Fibroblast of lung (primary cell): ENCODE data around the gene EHMT1. TPM values are rescaled to one million over a fixed set of nuclear protein-coding genes. Genes with fewer than 3 reads are reported as not detected.

ENCODE experiments used
- DNase-seq, 2 donors: peaks; one replicate each; pipeline versions ENCODE4 v3.0.0 to v3.0.0-alpha.2; 2010; ENCODE audit warnings: low read depth in 2 of 2
- H2AFZ ChIP-seq: 2 replicates; pipeline ENCODE4 v1.5.1; 2012; ENCODE audit warnings: low read length, control low read depth, inconsistent platforms
- H3K27ac ChIP-seq: 2 replicates; pipeline ENCODE4 v1.5.1; 2011; ENCODE audit warnings: low read length, control low read depth; ENCODE audit not compliant: insufficient read depth
- H3K27me3 ChIP-seq: 2 replicates; pipeline ENCODE4 v1.5.1; 2011; ENCODE audit warnings: mild to moderate bottlenecking, low read length; ENCODE audit not compliant: control insufficient read depth, insufficient read depth
- H3K36me3 ChIP-seq: 2 replicates; pipeline ENCODE4 v1.5.1; 2011; ENCODE audit warnings: low read length; ENCODE audit not compliant: control insufficient read depth, insufficient read depth
- H3K4me1 ChIP-seq: 2 replicates; pipeline ENCODE4 v1.5.1; 2011; ENCODE audit warnings: low read length; ENCODE audit not compliant: control insufficient read depth, insufficient read depth; ENCODE audit errors: extremely low read depth
- H3K4me2 ChIP-seq: 2 replicates; pipeline ENCODE4 v1.5.1; 2011; ENCODE audit warnings: low read length, control low read depth; ENCODE audit not compliant: insufficient read depth; ENCODE audit errors: extremely low read depth
- H3K4me3 ChIP-seq, 4 experiments: fragments of 200-600 bp in 1 of 4; sonication (generic) in 1 of 4; replicated peaks in 1 of 4; 2 replicates each; pipeline ENCODE4 v1.5.1; 2011 to 2016; ENCODE audit warnings: low read length in 4 of 4, low read depth in 3 of 4, mild to moderate bottlenecking in 3 of 4, control low read depth in 2 of 4, inconsistent platforms in 1 of 4, mixed read lengths in 1 of 4; ENCODE audit not compliant: insufficient read depth in 1 of 4; ENCODE audit errors: control extremely low read depth in 1 of 4
- H3K79me2 ChIP-seq: 2 replicates; pipeline ENCODE4 v1.5.1; 2012; ENCODE audit warnings: mild to moderate bottlenecking, low read length, inconsistent platforms; ENCODE audit not compliant: control insufficient read depth, insufficient read depth
- H3K9ac ChIP-seq: 2 replicates; pipeline ENCODE4 v1.5.1; 2011; ENCODE audit warnings: mild to moderate bottlenecking, low read length, control low read depth; ENCODE audit not compliant: insufficient read depth
- H3K9me3 ChIP-seq: 2 replicates; pipeline ENCODE4 v1.5.1; 2012; ENCODE audit warnings: low read depth, low read length; ENCODE audit not compliant: control insufficient read depth, insufficient read depth
- H4K20me1 ChIP-seq: 2 replicates; pipeline ENCODE4 v1.5.1; 2011; ENCODE audit warnings: low read length; ENCODE audit not compliant: control insufficient read depth, insufficient read depth; ENCODE audit errors: extremely low read depth
- EZH2 ChIP-seq: IDR thresholded peaks from 2 replicates; pipeline ENCODE4 v1.5.1; 2012; ENCODE audit warnings: low read length, control low read depth, mild to moderate bottlenecking; ENCODE audit errors: missing control alignments
- polyA plus RNA-seq, 2 donors: library from polyadenylated mRNA; depleted of rRNA in 1 of 2; stranded (reverse) in 1 of 2; unstranded in 1 of 2; fragments of >200 nt; gene quantifications; 2 replicates each; pipeline ENCODE4 v1.2.1, GENCODE V29; 2011 to 2012; ENCODE audit warnings: missing spikeins in 1 of 2
- total RNA-seq: library from RNA; depleted of rRNA; stranded (reverse); fragments of >200 nt; gene quantifications from 2 replicates; pipeline ENCODE4 v1.2.1, GENCODE V29; 2014
- TF ChIP-seq, protein P1 (sequence below), 2 donors: IDR thresholded peaks in 1 of 2; conservative IDR thresholded peaks in 1 of 2; 1 replicate in 1 of 2; 2 replicates in 1 of 2; pipeline ENCODE4 v1.5.1; 2011 to 2012; ENCODE audit warnings: low read length in 2 of 2, control low read depth in 1 of 2, inconsistent platforms in 1 of 2, low read depth in 1 of 2, mild to moderate bottlenecking in 1 of 2

EHMT1 gene
- total and polyA plus RNA-seq, 2 donors (not counting 1 experiment from before 2014, with no cell fraction given), result 22.4 to 48.6 TPM

DNA sequence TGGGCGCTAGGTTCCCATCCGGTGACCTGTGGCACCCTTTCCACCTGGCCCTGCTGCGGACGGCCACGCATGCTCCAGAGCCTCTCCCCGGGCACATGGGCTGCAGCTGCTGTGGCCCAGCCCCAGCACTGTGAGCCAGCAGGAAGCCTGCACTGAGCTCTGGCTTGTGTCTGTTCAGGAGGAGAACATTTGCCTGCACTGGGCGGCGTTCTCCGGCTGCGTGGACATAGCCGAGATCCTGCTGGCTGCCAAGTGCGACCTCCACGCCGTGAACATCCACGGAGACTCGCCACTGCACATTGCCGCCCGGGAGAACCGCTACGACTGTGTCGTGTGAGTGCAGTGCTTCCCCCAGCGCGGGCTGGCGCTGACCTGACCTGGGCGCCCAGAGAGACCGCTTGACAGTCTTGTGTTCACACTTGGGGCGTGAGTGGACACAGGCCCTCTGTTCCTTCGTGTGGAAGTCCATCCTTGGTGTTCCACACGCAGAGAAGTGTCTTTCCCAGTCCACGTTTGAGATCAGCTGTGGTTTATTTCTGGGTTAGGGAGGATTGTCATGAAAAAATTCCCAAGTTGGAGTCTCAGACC is 192.6 kb downstream of the EHMT1 start:
- no peak for DNase-seq
- Histone ChIP-seq H3K27ac (no peak overlapping the region), H3K79me2 (no peaks in the 10 kb centered on the region), H3K9me3 (no peaks in the 10 kb centered on the region), H3K9ac (no peak overlapping the region), H3K4me2 (no peak overlapping the region), H3K27me3 (no peaks in the 10 kb centered on the region), H2AFZ (no peak overlapping the region), H3K4me1 (no peaks in the 10 kb centered on the region), H3K4me3 (no peak overlapping the region), H4K20me1 (no peaks in the 10 kb centered on the region), H3K36me3 (peaks cover 14% of the 10 kb centered on the region)
- TF ChIP-seq, protein P1, sequence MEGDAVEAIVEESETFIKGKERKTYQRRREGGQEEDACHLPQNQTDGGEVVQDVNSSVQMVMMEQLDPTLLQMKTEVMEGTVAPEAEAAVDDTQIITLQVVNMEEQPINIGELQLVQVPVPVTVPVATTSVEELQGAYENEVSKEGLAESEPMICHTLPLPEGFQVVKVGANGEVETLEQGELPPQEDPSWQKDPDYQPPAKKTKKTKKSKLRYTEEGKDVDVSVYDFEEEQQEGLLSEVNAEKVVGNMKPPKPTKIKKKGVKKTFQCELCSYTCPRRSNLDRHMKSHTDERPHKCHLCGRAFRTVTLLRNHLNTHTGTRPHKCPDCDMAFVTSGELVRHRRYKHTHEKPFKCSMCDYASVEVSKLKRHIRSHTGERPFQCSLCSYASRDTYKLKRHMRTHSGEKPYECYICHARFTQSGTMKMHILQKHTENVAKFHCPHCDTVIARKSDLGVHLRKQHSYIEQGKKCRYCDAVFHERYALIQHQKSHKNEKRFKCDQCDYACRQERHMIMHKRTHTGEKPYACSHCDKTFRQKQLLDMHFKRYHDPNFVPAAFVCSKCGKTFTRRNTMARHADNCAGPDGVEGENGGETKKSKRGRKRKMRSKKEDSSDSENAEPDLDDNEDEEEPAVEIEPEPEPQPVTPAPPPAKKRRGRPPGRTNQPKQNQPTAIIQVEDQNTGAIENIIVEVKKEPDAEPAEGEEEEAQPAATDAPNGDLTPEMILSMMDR (conservative IDR thresholded peaks at IDR 0.05 in 1 of 2, IDR thresholded peaks at IDR 0.05 in 1 of 2; ENCODE audit: low read depth in 1 of 2, low read length in 2 of 2), result no peak
- no peak for TF ChIP-seq EZH2

- no peak overlapping the region for H3K4me2 ChIP-seq
- H3K4me3 ChIP-seq, result no peak overlapping the region
- no peaks in the 10 kb centered on the region for H3K9me3 ChIP-seq
- no peaks in the 10 kb centered on the region for H4K20me1 ChIP-seq
- TF ChIP-seq EZH2, result no peak
- TF ChIP-seq, protein P1 (conservative IDR thresholded peaks at IDR 0.05 in 1 of 2, IDR thresholded peaks at IDR 0.05 in 1 of 2; ENCODE audit: low read depth in 1 of 2, low read length in 2 of 2), result no peak
- no peak overlapping the region for H3K9ac ChIP-seq
- peaks cover 20% of the 10 kb centered on the region for H3K36me3 ChIP-seq
- DNase-seq, result no peak
- no peaks in the 10 kb centered on the region for H3K27me3 ChIP-seq
- no peaks in the 10 kb centered on the region for H3K79me2 ChIP-seq
- no peak overlapping the region for H3K27ac ChIP-seq
- no peaks in the 10 kb centered on the region for H3K4me1 ChIP-seq
- no peak overlapping the region for H2AFZ ChIP-seq
These were observed 193.7 kb downstream of the EHMT1 start for GRCh38 chr9:137812356-137813023.

GRCh38 chr9:137813167-137813566 is 194.4 kb downstream of the EHMT1 start:
- Histone ChIP-seq H3K9ac (no peak overlapping the region), H3K4me2 (no peak overlapping the region), H2AFZ (no peak overlapping the region), H3K36me3 (peaks cover 26% of the 10 kb centered on the region), H3K27ac (no peak overlapping the region), H3K4me1 (no peaks in the 10 kb centered on the region), H3K4me3 (no peak overlapping the region), H3K27me3 (no peaks in the 10 kb centered on the region), H4K20me1 (no peaks in the 10 kb centered on the region), H3K9me3 (no peaks in the 10 kb centered on the region), H3K79me2 (no peaks in the 10 kb centered on the region)
- no peak for TF ChIP-seq EZH2
- TF ChIP-seq, protein P1 (conservative IDR thresholded peaks at IDR 0.05 in 1 of 2, IDR thresholded peaks at IDR 0.05 in 1 of 2; ENCODE audit: low read depth in 1 of 2, low read length in 2 of 2), result no peak
- no peak for DNase-seq
